ENCODE results near the gene ARHGEF7. TPM values are rescaled to one million over a fixed set of nuclear protein-coding genes. Genes with fewer than 3 reads are reported as not detected.

Gene ARHGEF7
- total RNA-seq, 2 experiments from 2014 or later = 67.0 to 71.2 TPM

DNA sequence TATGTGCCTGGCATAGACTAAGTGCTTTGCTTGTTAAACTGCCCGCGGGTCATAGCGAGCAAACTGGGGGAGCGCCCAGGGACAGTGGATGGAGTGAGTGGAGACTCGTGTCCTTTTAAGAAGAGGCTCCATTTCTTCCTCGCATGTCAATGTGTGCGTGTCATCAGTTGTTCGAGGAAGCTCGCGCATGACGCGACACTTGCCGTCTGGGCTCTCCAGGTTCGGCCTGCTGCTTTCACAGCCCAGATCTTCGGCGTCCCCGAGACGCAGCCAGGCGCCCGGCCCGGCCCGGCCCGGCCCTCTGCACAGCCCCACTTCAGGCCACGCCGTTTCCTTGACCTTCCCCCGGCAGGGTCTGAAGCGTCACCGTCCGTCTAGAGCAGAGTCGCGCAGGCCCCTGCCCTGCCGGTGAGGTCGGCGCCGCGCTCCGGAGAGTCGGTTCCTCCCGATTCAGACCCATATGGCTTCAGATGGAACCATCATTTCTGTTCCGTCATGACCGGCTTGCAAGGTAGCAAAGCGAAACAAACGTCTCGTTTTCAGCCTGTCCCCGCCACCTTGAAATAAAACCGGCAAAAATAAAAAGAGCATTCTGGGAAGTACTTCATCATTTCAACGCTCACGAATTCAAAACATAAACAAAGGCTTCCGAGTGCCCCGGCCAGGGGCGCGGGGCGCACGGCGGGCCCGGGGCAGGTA, 599 bp upstream of the ARHGEF7 start:
- H3K27ac Mint-ChIP-seq = no peak overlapping the region
- peak; percentile 29 for DNase-seq
- peak overlapping the region; percentile 78 for H3K4me3 Mint-ChIP-seq
- CTCF ChIA-PET = interaction anchor here (1.5 kb wide), 1 partner anchor 102 kb away, joined by 5 read pairs; no protein-coding TSS in a partner anchor
- H3K9me3 Mint-ChIP-seq = no peaks in the 10 kb centered on the region
- H3K36me3 Mint-ChIP-seq (ENCODE audit: low read depth) = no peaks in the 10 kb centered on the region
- H3K4me1 Mint-ChIP-seq (ENCODE audit: low read depth) = peaks cover 14% of the 10 kb centered on the region
- ATAC-seq = peak; percentile 37
- H3K27me3 Mint-ChIP-seq = peaks cover 61% of the 10 kb centered on the region
- POLR2A ChIA-PET = no interaction called here
- intact Hi-C loops (cut with micrococcal nuclease) = no loop called here
- TF ChIP-seq, protein P1, sequence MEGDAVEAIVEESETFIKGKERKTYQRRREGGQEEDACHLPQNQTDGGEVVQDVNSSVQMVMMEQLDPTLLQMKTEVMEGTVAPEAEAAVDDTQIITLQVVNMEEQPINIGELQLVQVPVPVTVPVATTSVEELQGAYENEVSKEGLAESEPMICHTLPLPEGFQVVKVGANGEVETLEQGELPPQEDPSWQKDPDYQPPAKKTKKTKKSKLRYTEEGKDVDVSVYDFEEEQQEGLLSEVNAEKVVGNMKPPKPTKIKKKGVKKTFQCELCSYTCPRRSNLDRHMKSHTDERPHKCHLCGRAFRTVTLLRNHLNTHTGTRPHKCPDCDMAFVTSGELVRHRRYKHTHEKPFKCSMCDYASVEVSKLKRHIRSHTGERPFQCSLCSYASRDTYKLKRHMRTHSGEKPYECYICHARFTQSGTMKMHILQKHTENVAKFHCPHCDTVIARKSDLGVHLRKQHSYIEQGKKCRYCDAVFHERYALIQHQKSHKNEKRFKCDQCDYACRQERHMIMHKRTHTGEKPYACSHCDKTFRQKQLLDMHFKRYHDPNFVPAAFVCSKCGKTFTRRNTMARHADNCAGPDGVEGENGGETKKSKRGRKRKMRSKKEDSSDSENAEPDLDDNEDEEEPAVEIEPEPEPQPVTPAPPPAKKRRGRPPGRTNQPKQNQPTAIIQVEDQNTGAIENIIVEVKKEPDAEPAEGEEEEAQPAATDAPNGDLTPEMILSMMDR (IDR thresholded peaks at IDR 0.05) = no peak

DNA sequence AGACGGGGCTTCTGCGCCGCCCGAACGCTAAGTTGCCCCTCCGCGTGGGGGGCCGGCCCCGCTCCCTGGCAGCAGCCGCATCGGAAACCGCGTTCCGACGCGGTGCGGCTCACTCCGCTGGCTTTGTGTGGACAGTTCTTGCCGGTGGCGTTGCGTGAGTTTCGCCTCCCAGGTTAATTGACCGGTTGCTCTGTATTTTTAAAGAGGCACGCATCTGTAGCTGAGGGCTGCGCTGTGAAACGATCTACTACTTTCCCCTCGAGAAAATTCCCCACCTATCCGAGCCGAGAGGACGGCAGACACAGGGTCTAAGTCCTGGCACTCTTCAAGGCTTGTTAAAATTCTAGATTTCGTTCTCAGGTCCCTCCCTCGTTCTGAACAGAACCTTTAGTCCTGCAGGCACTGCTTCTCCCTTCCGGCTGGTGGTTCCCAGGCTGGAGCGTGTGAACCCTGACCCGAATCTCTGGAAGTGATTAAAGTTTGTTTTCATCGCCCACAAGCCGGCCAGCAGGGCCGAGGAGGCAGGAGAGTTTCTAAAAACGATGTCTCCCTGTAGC, 933 bp downstream of the ARHGEF7 start:
- DNase-seq = no peak
- TF ChIP-seq, protein P1 (IDR thresholded peaks at IDR 0.05) = no peak
- ChIA-PET POLR2A (no interaction called here), CTCF (interaction anchor here (1.1 to 1.2 kb wide), 2 partner anchors 14 to 48 kb away, joined by 3 read pairs; no protein-coding TSS in a partner anchor)
- Mint-ChIP-seq H3K36me3 (ENCODE audit: low read depth) (no peaks in the 10 kb centered on the region), H3K4me1 (ENCODE audit: low read depth) (peaks cover 14% of the 10 kb centered on the region), H3K9me3 (no peaks in the 10 kb centered on the region), H3K27ac (no peak overlapping the region), H3K27me3 (peaks cover 64% of the 10 kb centered on the region), H3K4me3 (peak overlapping the region; percentile 68)
- no peak for ATAC-seq
- intact Hi-C loops (cut with micrococcal nuclease) = no loop called here

DNA sequence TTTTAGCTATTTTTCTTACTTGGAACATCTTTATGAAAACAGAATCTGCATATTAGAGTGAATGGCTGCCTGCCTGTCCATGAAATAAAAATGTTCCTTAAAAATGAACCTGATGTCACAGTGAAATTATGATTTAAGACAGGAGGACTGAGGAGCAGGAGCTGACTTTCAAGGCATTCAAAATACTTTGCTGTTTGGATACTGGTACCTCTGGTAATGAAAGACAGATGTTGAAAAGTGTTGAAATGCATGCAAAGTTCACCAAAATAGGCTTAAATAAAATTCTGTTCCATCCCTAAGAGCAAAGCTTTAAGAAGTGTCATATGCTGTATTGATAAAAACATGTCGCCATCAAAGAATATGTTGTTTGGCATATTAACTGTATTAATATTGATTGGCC, 1.7 kb downstream of the ARHGEF7 start:
- H3K9me3 Mint-ChIP-seq = no peaks in the 10 kb centered on the region
- POLR2A ChIA-PET = no interaction called here
- H3K27me3 Mint-ChIP-seq = peaks cover 62% of the 10 kb centered on the region
- no peak overlapping the region for H3K27ac Mint-ChIP-seq
- no peaks in the 10 kb centered on the region for H3K36me3 Mint-ChIP-seq (ENCODE audit: low read depth)
- intact Hi-C loops (cut with micrococcal nuclease) = no loop called here
- H3K4me3 Mint-ChIP-seq = no peak overlapping the region
- TF ChIP-seq, protein P1 (IDR thresholded peaks at IDR 0.05) = no peak
- H3K4me1 Mint-ChIP-seq (ENCODE audit: low read depth) = peaks cover 14% of the 10 kb centered on the region
- CTCF ChIA-PET = interaction anchor here (0.9 to 1.2 kb wide), 3 partner anchors 14 to 50 kb away, joined by 3 to 4 read pairs (median 3); no protein-coding TSS in a partner anchor
- ATAC-seq = no peak
- DNase-seq = no peak

DNA sequence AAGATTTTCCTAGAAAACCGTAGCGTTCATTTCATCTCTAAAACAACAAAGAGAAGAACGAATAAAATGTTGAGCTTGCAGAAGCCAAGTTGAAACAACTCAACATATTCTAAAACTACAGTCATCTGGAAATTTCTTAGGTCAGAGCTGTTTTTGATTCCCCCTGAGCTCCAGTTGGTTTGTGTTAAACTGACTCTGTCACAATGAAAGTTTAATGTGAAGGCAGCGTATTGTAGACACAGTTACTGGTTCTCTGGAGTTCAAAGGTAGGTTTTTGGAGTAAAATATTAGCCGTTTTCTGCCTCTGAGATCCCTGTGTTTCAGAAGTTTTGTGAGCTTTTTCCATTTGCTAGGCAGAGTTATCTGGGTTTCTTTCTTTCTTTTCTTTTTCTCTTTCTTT, 2.2 kb downstream of the ARHGEF7 start:
- TF ChIP-seq, protein P1 (IDR thresholded peaks at IDR 0.05) = no peak
- Mint-ChIP-seq H3K27me3 (peaks cover 58% of the 10 kb centered on the region), H3K9me3 (no peaks in the 10 kb centered on the region), H3K4me3 (no peak overlapping the region), H3K4me1 (ENCODE audit: low read depth) (peaks cover 14% of the 10 kb centered on the region), H3K27ac (no peak overlapping the region), H3K36me3 (ENCODE audit: low read depth) (no peaks in the 10 kb centered on the region)
- DNase-seq (no peak), ATAC-seq (no peak)
- intact Hi-C loops (cut with micrococcal nuclease) = no loop called here
- CTCF ChIA-PET = interaction anchor here (0.9 to 1.2 kb wide), 2 partner anchors 13 to 50 kb away, joined by 3 to 4 read pairs; no protein-coding TSS in a partner anchor
- POLR2A ChIA-PET = no interaction called here

DNA sequence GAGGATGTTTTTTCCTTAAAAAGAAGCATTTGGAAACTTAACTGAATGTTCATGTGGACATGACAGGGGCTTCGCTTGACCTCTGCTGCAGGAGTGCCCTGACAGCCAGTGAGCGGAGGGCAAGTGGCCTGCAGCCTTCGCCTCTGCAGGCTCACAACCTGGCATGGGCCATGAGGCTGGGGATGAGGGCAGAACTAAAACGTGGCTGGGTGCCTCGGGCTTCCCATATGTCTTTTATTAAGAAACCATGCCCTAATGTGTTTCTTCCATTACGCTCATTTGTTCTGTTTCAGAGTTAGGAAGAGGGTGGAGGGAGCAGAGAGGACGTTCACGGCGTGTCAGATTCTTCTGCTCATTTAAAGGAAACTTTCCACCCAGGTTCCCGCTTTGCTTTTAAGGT, 2.9 kb downstream of the ARHGEF7 start:
- no peak for DNase-seq
- no peaks in the 10 kb centered on the region for H3K9me3 Mint-ChIP-seq
- no peak for ATAC-seq
- H3K4me1 Mint-ChIP-seq (ENCODE audit: low read depth) = peaks cover 14% of the 10 kb centered on the region
- H3K27me3 Mint-ChIP-seq = peaks cover 53% of the 10 kb centered on the region
- H3K36me3 Mint-ChIP-seq (ENCODE audit: low read depth) = no peaks in the 10 kb centered on the region
- intact Hi-C loops (cut with micrococcal nuclease) = no loop called here
- TF ChIP-seq, protein P1 (IDR thresholded peaks at IDR 0.05) = no peak
- POLR2A ChIA-PET = no interaction called here
- no peak overlapping the region for H3K4me3 Mint-ChIP-seq
- H3K27ac Mint-ChIP-seq = no peak overlapping the region
- CTCF ChIA-PET = interaction anchor here (0.9 kb wide), 1 partner anchor 51 kb away, joined by 4 read pairs; no protein-coding TSS in a partner anchor

All from activated CD8-positive, alpha-beta T cell treated with anti-CD3 and anti-CD28 coated beads for 36 hours (primary cell).